HepG2 (cell line): ENCODE results near the gene LRRC74A. TPM values are rescaled to one million over a fixed set of nuclear protein-coding genes. Genes with fewer than 3 reads are reported as not detected.

Experiments used
- DMTF1 ChIP-seq: sonication (generic); formaldehyde crosslinking; IDR thresholded peaks from 2 replicates; pipeline ENCODE4 v1.4.0; 2020; ENCODE audit warnings: mild to moderate bottlenecking, missing genetic modification reagents
- ETV5 ChIP-seq: IDR thresholded peaks from 2 replicates; pipeline ENCODE4 v1.6.1; 2018; ENCODE audit warnings: missing biosample characterization, missing genetic modification reagents, inconsistent platforms, borderline replicate concordance
- FOSL2 ChIP-seq: sonication (generic); formaldehyde crosslinking; IDR thresholded peaks from 2 replicates; pipeline ENCODE4 v1.4.0; 2020; ENCODE audit warnings: missing genetic modification reagents
- KLF6 ChIP-seq: IDR thresholded peaks from 2 replicates; pipeline ENCODE4 v1.8.0; 2016; ENCODE audit warnings: missing biosample characterization, missing genetic modification reagents
- MED8 ChIP-seq: sonication (generic); formaldehyde crosslinking; IDR thresholded peaks from 2 replicates; pipeline ENCODE4 v1.8.1; 2023; ENCODE audit warnings: mild to moderate bottlenecking, missing genetic modification reagents; ENCODE audit not compliant: insufficient replicate concordance
- MYC ChIP-seq: sonication (generic); formaldehyde crosslinking; IDR thresholded peaks from 2 replicates; pipeline ENCODE4 v1.9.0; 2021; ENCODE audit warnings: missing genetic modification reagents, borderline replicate concordance
- SMAD1 ChIP-seq: sonication (generic); formaldehyde crosslinking; IDR thresholded peaks from 2 replicates; pipeline ENCODE4 v1.4.0; 2020; ENCODE audit warnings: missing genetic modification reagents, low read depth, mild to moderate bottlenecking, borderline replicate concordance
- TBL1XR1 ChIP-seq: fragments of 150-350 bp; IDR thresholded peaks from 2 replicates; pipeline ENCODE4 v1.6.1; 2014; ENCODE audit warnings: borderline replicate concordance, low read length; ENCODE audit not compliant: partially characterized antibody
- ZGPAT ChIP-seq: IDR thresholded peaks from 2 replicates; pipeline ENCODE4 v1.6.1; 2016; ENCODE audit warnings: mild to moderate bottlenecking
- ZSCAN30 ChIP-seq: sonication (generic); formaldehyde crosslinking; IDR thresholded peaks from 2 replicates; pipeline ENCODE4 v1.5.0; 2020; ENCODE audit warnings: mild to moderate bottlenecking, missing genetic modification reagents
- polyA plus RNA-seq, 8 experiments: library from polyadenylated mRNA; depleted of rRNA in 3 of 8; stranded (reverse) in 7 of 8; unstranded in 1 of 8; fragments of >200 nt; fragmentation: Illumina TruSeq in 4 of 8; extraction: Trizol in 4 of 8; gene quantifications; 2 replicates each; pipeline versions ENCODE4 v1.2.1 to v1.2.3, GENCODE V29; 2011 to 2016; ENCODE audit warnings: low read depth in 4 of 8, missing spikeins in 1 of 8, mixed read lengths in 1 of 8; ENCODE audit not compliant: insufficient read depth in 1 of 8
- total RNA-seq, 5 experiments: library from RNA; depleted of rRNA; stranded (reverse); fragments of >200 nt; fragmentation: Illumina TruSeq; extraction: Trizol; gene quantifications; 2 replicates each; pipeline ENCODE4 v1.2.3, GENCODE V29; 2016; ENCODE audit warnings: low read depth in 1 of 5
- TF ChIP-seq, protein P1 (sequence below): sonication (generic); formaldehyde crosslinking; IDR thresholded peaks from 2 replicates; pipeline ENCODE4 v1.8.1; 2023; ENCODE audit warnings: missing genetic modification reagents, mild to moderate bottlenecking, borderline replicate concordance
- TF ChIP-seq, protein P2 (sequence below): sonication (generic); formaldehyde crosslinking; IDR thresholded peaks from 2 replicates; pipeline ENCODE4 v1.5.0; 2020; ENCODE audit warnings: missing genetic modification reagents
- TF ChIP-seq, protein P3 (sequence below): IDR thresholded peaks from 2 replicates; pipeline ENCODE4 v1.6.1; 2016
- TF ChIP-seq, protein P4 (sequence below): sonication (generic); formaldehyde crosslinking; IDR thresholded peaks from 2 replicates; pipeline ENCODE4 v1.4.0; 2020; ENCODE audit warnings: missing genetic modification reagents

Gene LRRC74A
- total and polyA plus RNA-seq, 2 of the 13 experiments (the other 11 are each of a cell fraction or from before 2014, with no cell fraction given): not detected

GRCh38 chr14:76812422-76813383 is 13.5 kb upstream of the LRRC74A start, which contains the start of gene ANGEL1 (continued):
- no peak for TF ChIP-seq TBL1XR1
- TF ChIP-seq, protein P1, sequence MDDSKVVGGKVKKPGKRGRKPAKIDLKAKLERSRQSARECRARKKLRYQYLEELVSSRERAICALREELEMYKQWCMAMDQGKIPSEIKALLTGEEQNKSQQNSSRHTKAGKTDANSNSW (CRISPR knock-in tag): no peak; the same call in 1 of the 2 replicates
- TF ChIP-seq KLF6: peak; percentile 57; the same call in 1 of the 2 replicates
- TF ChIP-seq, protein P2, sequence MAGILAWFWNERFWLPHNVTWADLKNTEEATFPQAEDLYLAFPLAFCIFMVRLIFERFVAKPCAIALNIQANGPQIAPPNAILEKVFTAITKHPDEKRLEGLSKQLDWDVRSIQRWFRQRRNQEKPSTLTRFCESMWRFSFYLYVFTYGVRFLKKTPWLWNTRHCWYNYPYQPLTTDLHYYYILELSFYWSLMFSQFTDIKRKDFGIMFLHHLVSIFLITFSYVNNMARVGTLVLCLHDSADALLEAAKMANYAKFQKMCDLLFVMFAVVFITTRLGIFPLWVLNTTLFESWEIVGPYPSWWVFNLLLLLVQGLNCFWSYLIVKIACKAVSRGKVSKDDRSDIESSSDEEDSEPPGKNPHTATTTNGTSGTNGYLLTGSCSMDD (CRISPR knock-in tag): no peak
- peak; percentile 74 for TF ChIP-seq ETV5
- TF ChIP-seq MYC (CRISPR knock-in tag): peak; percentile 98
- TF ChIP-seq DMTF1 (CRISPR knock-in tag): 0 out of 2 replicates have a peak, but pooled peaks have one; percentile 47
- TF ChIP-seq ZGPAT (CRISPR knock-in tag): peak; percentile 91; the same call in 1 of the 2 replicates
- peak; percentile 49; the same call in 1 of the 2 replicates for TF ChIP-seq FOSL2
- TF ChIP-seq, protein P3, sequence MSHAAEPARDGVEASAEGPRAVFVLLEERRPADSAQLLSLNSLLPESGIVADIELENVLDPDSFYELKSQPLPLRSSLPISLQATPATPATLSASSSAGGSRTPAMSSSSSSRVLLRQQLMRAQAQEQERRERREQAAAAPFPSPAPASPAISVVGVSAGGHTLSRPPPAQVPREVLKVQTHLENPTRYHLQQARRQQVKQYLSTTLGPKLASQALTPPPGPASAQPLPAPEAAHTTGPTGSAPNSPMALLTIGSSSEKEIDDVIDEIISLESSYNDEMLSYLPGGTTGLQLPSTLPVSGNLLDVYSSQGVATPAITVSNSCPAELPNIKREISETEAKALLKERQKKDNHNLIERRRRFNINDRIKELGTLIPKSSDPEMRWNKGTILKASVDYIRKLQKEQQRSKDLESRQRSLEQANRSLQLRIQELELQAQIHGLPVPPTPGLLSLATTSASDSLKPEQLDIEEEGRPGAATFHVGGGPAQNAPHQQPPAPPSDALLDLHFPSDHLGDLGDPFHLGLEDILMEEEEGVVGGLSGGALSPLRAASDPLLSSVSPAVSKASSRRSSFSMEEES (CRISPR knock-in tag): peak; percentile 59; the same call in 1 of the 2 replicates
- TF ChIP-seq, protein P4, sequence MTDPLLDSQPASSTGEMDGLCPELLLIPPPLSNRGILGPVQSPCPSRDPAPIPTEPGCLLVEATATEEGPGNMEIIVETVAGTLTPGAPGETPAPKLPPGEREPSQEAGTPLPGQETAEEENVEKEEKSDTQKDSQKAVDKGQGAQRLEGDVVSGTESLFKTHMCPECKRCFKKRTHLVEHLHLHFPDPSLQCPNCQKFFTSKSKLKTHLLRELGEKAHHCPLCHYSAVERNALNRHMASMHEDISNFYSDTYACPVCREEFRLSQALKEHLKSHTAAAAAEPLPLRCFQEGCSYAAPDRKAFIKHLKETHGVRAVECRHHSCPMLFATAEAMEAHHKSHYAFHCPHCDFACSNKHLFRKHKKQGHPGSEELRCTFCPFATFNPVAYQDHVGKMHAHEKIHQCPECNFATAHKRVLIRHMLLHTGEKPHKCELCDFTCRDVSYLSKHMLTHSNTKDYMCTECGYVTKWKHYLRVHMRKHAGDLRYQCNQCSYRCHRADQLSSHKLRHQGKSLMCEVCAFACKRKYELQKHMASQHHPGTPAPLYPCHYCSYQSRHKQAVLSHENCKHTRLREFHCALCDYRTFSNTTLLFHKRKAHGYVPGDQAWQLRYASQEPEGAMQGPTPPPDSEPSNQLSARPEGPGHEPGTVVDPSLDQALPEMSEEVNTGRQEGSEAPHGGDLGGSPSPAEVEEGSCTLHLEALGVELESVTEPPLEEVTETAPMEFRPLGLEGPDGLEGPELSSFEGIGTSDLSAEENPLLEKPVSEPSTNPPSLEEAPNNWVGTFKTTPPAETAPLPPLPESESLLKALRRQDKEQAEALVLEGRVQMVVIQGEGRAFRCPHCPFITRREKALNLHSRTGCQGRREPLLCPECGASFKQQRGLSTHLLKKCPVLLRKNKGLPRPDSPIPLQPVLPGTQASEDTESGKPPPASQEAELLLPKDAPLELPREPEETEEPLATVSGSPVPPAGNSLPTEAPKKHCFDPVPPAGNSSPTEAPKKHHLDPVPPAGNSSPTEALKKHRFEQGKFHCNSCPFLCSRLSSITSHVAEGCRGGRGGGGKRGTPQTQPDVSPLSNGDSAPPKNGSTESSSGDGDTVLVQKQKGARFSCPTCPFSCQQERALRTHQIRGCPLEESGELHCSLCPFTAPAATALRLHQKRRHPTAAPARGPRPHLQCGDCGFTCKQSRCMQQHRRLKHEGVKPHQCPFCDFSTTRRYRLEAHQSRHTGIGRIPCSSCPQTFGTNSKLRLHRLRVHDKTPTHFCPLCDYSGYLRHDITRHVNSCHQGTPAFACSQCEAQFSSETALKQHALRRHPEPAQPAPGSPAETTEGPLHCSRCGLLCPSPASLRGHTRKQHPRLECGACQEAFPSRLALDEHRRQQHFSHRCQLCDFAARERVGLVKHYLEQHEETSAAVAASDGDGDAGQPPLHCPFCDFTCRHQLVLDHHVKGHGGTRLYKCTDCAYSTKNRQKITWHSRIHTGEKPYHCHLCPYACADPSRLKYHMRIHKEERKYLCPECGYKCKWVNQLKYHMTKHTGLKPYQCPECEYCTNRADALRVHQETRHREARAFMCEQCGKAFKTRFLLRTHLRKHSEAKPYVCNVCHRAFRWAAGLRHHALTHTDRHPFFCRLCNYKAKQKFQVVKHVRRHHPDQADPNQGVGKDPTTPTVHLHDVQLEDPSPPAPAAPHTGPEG: no peak; the same call in none of the 2 replicates
- no peak for TF ChIP-seq MED8
- TF ChIP-seq ZSCAN30: no peak; the same call in 1 of the 2 replicates
- peak; percentile 21; the same call in 1 of the 2 replicates for TF ChIP-seq SMAD1 (CRISPR knock-in tag)
